ENCODE measurements around the gene ADIRF. TPM values are rescaled to one million over a fixed set of nuclear protein-coding genes. Genes with fewer than 3 reads are reported as not detected.

The ADIRF gene
- total RNA-seq, 2 donors from 2014 or later, result 113 to 115 TPM

GRCh38 chr10:86943316-86944030, 24.8 kb upstream of the ADIRF start:
- intact Hi-C loops (cut with DNase I), result no loop called here
- no peaks in the 10 kb centered on the region for H3K9me3 ChIP-seq
- H3K27me3 ChIP-seq, result no peaks in the 10 kb centered on the region
- no peak for DNase-seq
- H3K4me3 ChIP-seq, result no peak overlapping the region
- TF ChIP-seq POLR2A (IDR thresholded peaks at IDR 0.05), result no peak
- TF ChIP-seq, protein P1, sequence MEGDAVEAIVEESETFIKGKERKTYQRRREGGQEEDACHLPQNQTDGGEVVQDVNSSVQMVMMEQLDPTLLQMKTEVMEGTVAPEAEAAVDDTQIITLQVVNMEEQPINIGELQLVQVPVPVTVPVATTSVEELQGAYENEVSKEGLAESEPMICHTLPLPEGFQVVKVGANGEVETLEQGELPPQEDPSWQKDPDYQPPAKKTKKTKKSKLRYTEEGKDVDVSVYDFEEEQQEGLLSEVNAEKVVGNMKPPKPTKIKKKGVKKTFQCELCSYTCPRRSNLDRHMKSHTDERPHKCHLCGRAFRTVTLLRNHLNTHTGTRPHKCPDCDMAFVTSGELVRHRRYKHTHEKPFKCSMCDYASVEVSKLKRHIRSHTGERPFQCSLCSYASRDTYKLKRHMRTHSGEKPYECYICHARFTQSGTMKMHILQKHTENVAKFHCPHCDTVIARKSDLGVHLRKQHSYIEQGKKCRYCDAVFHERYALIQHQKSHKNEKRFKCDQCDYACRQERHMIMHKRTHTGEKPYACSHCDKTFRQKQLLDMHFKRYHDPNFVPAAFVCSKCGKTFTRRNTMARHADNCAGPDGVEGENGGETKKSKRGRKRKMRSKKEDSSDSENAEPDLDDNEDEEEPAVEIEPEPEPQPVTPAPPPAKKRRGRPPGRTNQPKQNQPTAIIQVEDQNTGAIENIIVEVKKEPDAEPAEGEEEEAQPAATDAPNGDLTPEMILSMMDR (IDR thresholded peaks at IDR 0.05), result no peak
- peaks cover 12% of the 10 kb centered on the region for H3K4me1 ChIP-seq
- no peak overlapping the region for H3K27ac ChIP-seq
- no peaks in the 10 kb centered on the region for H3K36me3 ChIP-seq (replicated peaks in 1 of 2; ENCODE audit: insufficient read depth in 1 of 2, low read depth in 2 of 2)
- no peak for ATAC-seq
- 91 to 93% methylated on average over 29 to 30 of the region's 30 CpGs for WGBS, 2 donors

DNA sequence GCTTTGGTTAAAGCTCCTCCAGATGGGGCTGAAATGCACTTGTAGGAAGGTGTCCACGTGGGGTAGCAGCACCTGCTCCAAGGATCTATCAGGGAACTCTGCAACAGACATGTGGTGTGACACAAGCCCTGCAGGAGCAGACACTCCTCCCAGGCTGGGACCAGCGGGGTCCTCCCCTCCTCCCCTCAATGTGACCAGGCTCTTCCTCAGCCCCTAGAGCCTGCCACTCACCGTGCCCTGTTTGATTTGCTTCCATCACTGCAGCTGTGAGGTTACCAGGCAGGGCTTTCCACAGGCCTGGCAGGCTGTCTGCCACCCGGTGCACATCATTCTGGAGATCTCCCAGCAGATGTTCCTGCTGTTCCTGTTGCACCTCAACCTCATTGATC, 24.3 kb upstream of the ADIRF start:
- Histone ChIP-seq H3K36me3 (replicated peaks in 1 of 2; ENCODE audit: insufficient read depth in 1 of 2, low read depth in 2 of 2) (no peaks in the 10 kb centered on the region), H3K27ac (no peak overlapping the region), H3K27me3 (no peaks in the 10 kb centered on the region), H3K4me3 (no peak overlapping the region), H3K9me3 (no peaks in the 10 kb centered on the region), H3K4me1 (peaks cover 12% of the 10 kb centered on the region)
- DNase-seq, result peak in 1 of 4 donors; percentile 6
- no peak for TF ChIP-seq POLR2A (IDR thresholded peaks at IDR 0.05)
- TF ChIP-seq, protein P1 (IDR thresholded peaks at IDR 0.05), result no peak
- 83 to 93% methylated on average over 4 of the region's 4 CpGs for whole genome bisulfite sequencing, 2 donors
- ATAC-seq, result no peak
- intact Hi-C loops (cut with DNase I), result no loop called here

DNA sequence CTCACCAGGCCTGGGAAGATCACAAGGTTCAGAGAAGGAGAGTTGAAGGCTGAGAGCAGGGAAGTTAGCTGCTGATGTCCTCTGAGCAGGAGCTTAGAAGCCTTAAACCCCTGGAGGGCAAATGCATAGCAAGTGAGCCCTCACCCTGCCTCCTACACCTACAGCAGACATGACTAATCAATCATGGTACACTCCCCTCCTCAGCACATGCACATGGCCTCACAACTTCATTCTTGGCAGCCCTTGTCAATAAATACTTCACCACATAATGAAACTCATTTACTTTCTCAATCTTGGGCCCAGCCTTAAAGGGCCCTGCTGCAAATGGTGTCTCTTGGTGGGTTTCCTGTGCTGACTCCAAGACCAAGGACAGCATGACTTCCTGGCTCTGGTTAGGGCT, 23.8 kb upstream of the ADIRF start:
- ATAC-seq (no peak), DNase-seq (no peak)
- Histone ChIP-seq H3K36me3 (replicated peaks in 1 of 2; ENCODE audit: insufficient read depth in 1 of 2, low read depth in 2 of 2) (no peaks in the 10 kb centered on the region), H3K9me3 (no peaks in the 10 kb centered on the region), H3K27ac (no peak overlapping the region), H3K4me1 (peaks cover 12% of the 10 kb centered on the region), H3K4me3 (no peak overlapping the region), H3K27me3 (no peaks in the 10 kb centered on the region)
- TF ChIP-seq POLR2A (IDR thresholded peaks at IDR 0.05), result no peak
- TF ChIP-seq, protein P1 (IDR thresholded peaks at IDR 0.05), result no peak
- intact Hi-C loops (cut with DNase I), result no loop called here

- no peak for TF ChIP-seq POLR2A (IDR thresholded peaks at IDR 0.05)
- TF ChIP-seq, protein P1 (IDR thresholded peaks at IDR 0.05), result no peak
- H3K27me3 ChIP-seq, result no peaks in the 10 kb centered on the region
- intact Hi-C loops (cut with DNase I), result no loop called here
- peaks cover 12% of the 10 kb centered on the region for H3K4me1 ChIP-seq
- no peaks in the 10 kb centered on the region for H3K36me3 ChIP-seq (replicated peaks in 1 of 2; ENCODE audit: insufficient read depth in 1 of 2, low read depth in 2 of 2)
- ATAC-seq (no peak), DNase-seq (peak in 1 of 4 donors; percentile 4)
- H3K4me3 ChIP-seq, result no peak overlapping the region
- H3K27ac ChIP-seq, result no peak overlapping the region
- 86 to 94% methylated on average over 2 to 3 of the region's 3 CpGs for WGBS, 2 donors
- no peaks in the 10 kb centered on the region for H3K9me3 ChIP-seq
These were observed 23.4 kb upstream of the ADIRF start for GRCh38 chr10:86944907-86945306.
